T-cell (primary cell): ENCODE data around the gene TMEM61. TPM values are rescaled to one million over a fixed set of nuclear protein-coding genes. Genes with fewer than 3 reads are reported as not detected.
A peak's percentile ranks its signal among the peaks of the same experiment; 100 is the strongest.

ENCODE experiments used
- ATAC-seq, 4 experiments: fragments of 200-7000 bp in 3 of 4; fragments of 150-1000 bp in 1 of 4; cut with Tn5 transposase; replicated peaks in 1 of 4; 1 replicate in 3 of 4; 2 replicates in 1 of 4; pipeline ENCODE4 v1.10.0; 2021; ENCODE audit warnings: moderate library complexity in 3 of 4, mild to moderate bottlenecking in 2 of 4, moderate number of reproducible peaks in 1 of 4
- CTCF ChIA-PET, 2 donors: fragments of 300-600 bp; sonication (Branson Sonifier 250); formaldehyde crosslinking; loops; one replicate each; lab custom pipeline; 2022; ENCODE audit warnings: antibody characterized with exemption in 2 of 2; lab: Charles Lee
- POLR2A ChIA-PET, 2 donors: fragments of 300-600 bp; sonication (Branson Sonifier 250); formaldehyde crosslinking; loops; one replicate each; lab custom pipeline; 2022; ENCODE audit warnings: antibody characterized with exemption in 2 of 2; lab: Charles Lee
- DNase-seq, 35 experiments: peaks; one replicate each; pipeline versions ENCODE4 v3.0.0 to v3.0.0-alpha.2; 2013 to 2023
- H3K27ac ChIP-seq: one replicate; pipeline ENCODE4 v1.5.1; 2013; ENCODE audit warnings: low read length
- H3K27me3 ChIP-seq, 2 experiments: replicated peaks in 1 of 2; 1 replicate in 1 of 2; 2 replicates in 1 of 2; pipeline versions ENCODE4 v1.6.1 to v1.7.0; 2013; ENCODE audit warnings: low read length in 1 of 2, mixed read lengths in 1 of 2; ENCODE audit not compliant: control insufficient read depth in 2 of 2, insufficient read depth in 2 of 2; ENCODE audit errors: extremely low read depth in 1 of 2
- H3K36me3 ChIP-seq, 2 donors: 1 replicate in 1 of 2; 2 replicates in 1 of 2; pipeline versions ENCODE4 v1.6.1 to v1.7.0; 2013; ENCODE audit warnings: low read length in 1 of 2; ENCODE audit not compliant: control insufficient read depth in 2 of 2, insufficient read depth in 1 of 2; ENCODE audit errors: extremely low read depth in 1 of 2
- H3K4me1 ChIP-seq, 2 experiments: 1 replicate in 1 of 2; 2 replicates in 1 of 2; pipeline versions ENCODE4 v1.6.1 to v1.7.0; 2013; ENCODE audit warnings: low read length in 2 of 2, mixed read lengths in 1 of 2; ENCODE audit not compliant: insufficient read depth in 2 of 2, control insufficient read depth in 1 of 2; ENCODE audit errors: extremely low read depth in 1 of 2
- H3K4me3 ChIP-seq, 2 donors: 1 replicate in 1 of 2; 2 replicates in 1 of 2; pipeline versions ENCODE4 v1.5.1 to v1.7.0; 2013; ENCODE audit warnings: mild to moderate bottlenecking in 2 of 2, low read length in 1 of 2, moderate library complexity in 1 of 2; ENCODE audit not compliant: control insufficient read depth in 1 of 2; ENCODE audit errors: extremely low read depth in 1 of 2
- H3K9me3 ChIP-seq: 2 replicates; pipeline ENCODE4 v1.7.0; 2013
- H3K27ac Mint-ChIP-seq, 2 donors: one replicate each; pipeline ENCODE4 v1.8.0; 2020 to 2021; ENCODE audit warnings: mild to moderate bottlenecking in 2 of 2, mixed read lengths in 2 of 2
- H3K27me3 Mint-ChIP-seq, 2 donors: one replicate each; pipeline ENCODE4 v1.8.0; 2021 to 2022; ENCODE audit warnings: mixed read lengths in 2 of 2
- H3K36me3 Mint-ChIP-seq: one replicate; pipeline ENCODE4 v1.8.0; 2021; ENCODE audit warnings: mixed read lengths
- H3K4me1 Mint-ChIP-seq, 3 donors: one replicate each; pipeline ENCODE4 v1.8.0; 2020 to 2022; ENCODE audit warnings: mixed read lengths in 3 of 3, mild to moderate bottlenecking in 1 of 3
- H3K4me3 Mint-ChIP-seq, 3 donors: one replicate each; pipeline ENCODE4 v1.8.0; 2020 to 2022; ENCODE audit warnings: mild to moderate bottlenecking in 3 of 3, mixed read lengths in 3 of 3, moderate library complexity in 3 of 3
- H3K9me3 Mint-ChIP-seq, 3 donors: one replicate each; pipeline ENCODE4 v1.8.0; 2020 to 2022; ENCODE audit warnings: mixed read lengths in 3 of 3
- WGBS: methylation state at CpG from one replicate; pipeline ENCODE4 v1.1.5; 2013; ENCODE audit warnings: missing lambda C conversion rate; ENCODE audit not compliant: insufficient coverage; 5-methylcytosine and 5-hydroxymethylcytosine counted together
- total RNA-seq, 35 experiments: library from RNA in 6 of 35; stranded (reverse) in 6 of 35; fragments of 120-200 nt in 1 of 35; gene quantifications; one replicate each; pipeline versions ENCODE4 v1.2.1 to v1.2.4 and lab custom pipeline; 2013 to 2026

Gene TMEM61
- total RNA-seq, 5 donors from 2014 or later (not counting 1 experiment from before 2014, with no cell fraction given), result not detected

DNA sequence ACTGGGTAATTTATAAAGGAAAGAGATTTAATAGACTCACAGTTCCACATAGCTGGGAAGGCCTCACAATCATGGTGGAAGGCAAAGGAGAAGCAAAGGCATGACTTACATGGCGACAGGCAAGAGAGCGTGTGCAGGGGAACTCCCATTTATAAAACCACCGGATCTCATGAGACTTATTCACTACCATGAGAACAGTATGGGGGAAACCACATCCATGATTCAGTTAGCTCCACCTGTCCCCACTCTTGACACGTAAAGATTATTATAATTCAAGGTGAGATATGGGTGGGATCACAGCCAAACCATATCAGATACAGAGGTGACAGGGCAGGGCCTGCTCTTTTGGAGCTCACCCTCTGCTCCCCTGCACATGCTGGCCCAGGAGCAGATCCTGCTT lies 31.4 kb upstream of the TMEM61 start:
- no peak overlapping the region for H3K27ac Mint-ChIP-seq
- Histone ChIP-seq H3K27ac (no peak overlapping the region), H3K4me3 (no peak overlapping the region), H3K4me1 (peaks cover 0 to 12% of the 10 kb centered on the region in 2 experiments), H3K36me3 (no peaks in the 10 kb centered on the region), H3K27me3 (peaks cover 0 to 11% of the 10 kb centered on the region in 2 experiments), H3K9me3 (no peaks in the 10 kb centered on the region)
- H3K36me3 Mint-ChIP-seq, result no peaks in the 10 kb centered on the region
- ChIA-PET POLR2A (no interaction called here), CTCF (interaction anchor here in 1 of 2 donors (1.0 to 2.0 kb wide), 3 partner anchors 10 to 73 kb away, joined by 3 to 7 read pairs (median 4); no protein-coding TSS in a partner anchor)
- DNase-seq (peak in 1 of 35 experiments; percentile 27), ATAC-seq (peak in 1 of 4 experiments; percentile 16)
- H3K27me3 Mint-ChIP-seq, result peaks cover 5 to 6% of the 10 kb centered on the region in 2 donors
- no peaks in the 10 kb centered on the region for H3K9me3 Mint-ChIP-seq
- WGBS, result 60% methylated on average over 1 of the region's 4 CpGs
- peaks cover 11 to 23% (median 18%) of the 10 kb centered on the region in 3 donors for H3K4me1 Mint-ChIP-seq
- no peak overlapping the region for H3K4me3 Mint-ChIP-seq

DNA sequence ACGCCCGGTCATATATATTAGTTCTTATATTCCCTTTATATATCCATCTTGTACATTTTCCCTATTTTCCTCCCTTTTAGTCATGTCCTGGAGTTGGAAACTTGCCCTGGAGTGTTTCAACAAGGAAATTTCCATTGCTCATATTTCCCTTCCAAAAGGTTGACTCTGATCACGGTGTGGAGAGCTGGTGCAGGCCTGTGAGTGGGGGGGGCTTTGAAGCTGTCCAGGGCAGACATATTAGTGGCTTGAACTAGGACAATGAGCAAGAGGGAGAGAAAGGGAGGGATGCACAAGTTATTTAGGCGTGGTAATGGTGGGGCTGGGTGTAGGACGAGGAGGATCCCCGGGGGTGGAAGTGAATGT lies 30.4 kb upstream of the TMEM61 start:
- ChIA-PET CTCF (interaction anchor here (0.5 to 2.0 kb wide), 5 partner anchors 10 to 420 kb away, joined by 3 to 8 read pairs (median 6); no protein-coding TSS in a partner anchor), POLR2A (no interaction called here)
- Histone ChIP-seq H3K9me3 (no peaks in the 10 kb centered on the region), H3K27ac (no peak overlapping the region), H3K4me3 (no peak overlapping the region), H3K27me3 (peaks cover 0 to 6% of the 10 kb centered on the region in 2 experiments), H3K4me1 (peaks cover 0 to 12% of the 10 kb centered on the region in 2 experiments), H3K36me3 (no peaks in the 10 kb centered on the region)
- Mint-ChIP-seq H3K4me1 (peaks cover 9 to 22% (median 15%) of the 10 kb centered on the region in 3 donors), H3K27ac (no peak overlapping the region), H3K9me3 (no peaks in the 10 kb centered on the region), H3K4me3 (peak overlapping the region in 1 of 3 donors; percentile 27), H3K36me3 (no peaks in the 10 kb centered on the region), H3K27me3 (peaks cover 7 to 9% of the 10 kb centered on the region in 2 donors)
- 76% methylated on average over 5 of the region's 6 CpGs for WGBS
- DNase-seq (no peak), ATAC-seq (no peak)

DNA sequence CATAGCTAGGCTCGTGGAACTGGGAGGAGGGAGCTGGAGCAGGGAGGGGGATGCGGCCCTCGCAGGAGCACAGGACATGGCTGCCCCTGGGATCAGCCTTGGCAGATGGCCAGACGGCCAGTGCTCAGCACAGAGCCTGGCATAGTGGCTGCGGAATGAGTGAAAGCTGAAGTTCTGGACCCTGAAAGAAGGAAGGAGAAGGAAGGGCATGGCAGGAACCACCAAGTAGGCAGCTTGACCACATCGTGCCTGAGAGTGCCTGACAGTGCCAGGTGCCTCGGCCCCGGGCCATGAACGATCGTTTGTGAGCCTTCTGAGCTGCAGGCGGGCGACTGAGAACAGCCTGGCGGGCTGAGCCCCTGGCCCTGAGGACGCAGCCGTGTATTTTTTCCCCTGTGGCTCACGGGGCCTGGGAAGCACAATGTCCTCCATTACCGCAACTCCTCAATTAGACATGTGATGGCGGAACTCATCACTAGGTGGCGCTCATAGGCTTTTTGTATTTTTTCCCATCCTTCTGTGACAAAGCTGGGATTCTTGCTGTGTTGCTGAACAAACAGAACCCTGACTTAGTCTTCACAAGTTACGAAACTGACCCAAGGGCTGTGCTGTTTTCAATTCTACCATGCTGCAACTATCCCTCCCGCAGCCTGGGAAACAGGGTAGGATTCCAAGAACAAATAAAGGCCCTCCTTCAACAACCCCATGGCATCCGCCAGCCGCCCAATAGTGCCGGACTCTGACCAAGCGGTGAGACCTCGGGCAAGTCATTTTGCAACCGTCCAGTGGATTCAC lies 29.9 kb upstream of the TMEM61 start:
- ChIA-PET POLR2A (no interaction called here), CTCF (interaction anchor here (0.5 to 2.0 kb wide), 6 partner anchors 10 to 420 kb away, joined by 3 to 8 read pairs (median 5); no protein-coding TSS in a partner anchor)
- H3K4me3 ChIP-seq, result peak overlapping the region in 1 of 2 donors; percentile 17
- Mint-ChIP-seq H3K27me3 (peaks cover 9 to 10% of the 10 kb centered on the region in 2 donors), H3K4me3 (peak overlapping the region in 1 of 3 donors; percentile 27), H3K36me3 (no peaks in the 10 kb centered on the region), H3K27ac (no peak overlapping the region), H3K9me3 (no peaks in the 10 kb centered on the region), H3K4me1 (peaks cover 7 to 17% (median 9%) of the 10 kb centered on the region in 3 donors)
- H3K4me1 ChIP-seq, result peaks cover 0 to 7% of the 10 kb centered on the region in 2 experiments
- H3K36me3 ChIP-seq, result no peaks in the 10 kb centered on the region
- peak in 2 of 4 experiments; percentile 20 to 50 for ATAC-seq
- no peaks in the 10 kb centered on the region for H3K9me3 ChIP-seq
- WGBS, result 49% methylated on average over 26 of the region's 27 CpGs
- DNase-seq, result peak in 22 of 35 experiments; percentile 3 to 70 (median 28)
- H3K27me3 ChIP-seq, result peaks cover 0 to 6% of the 10 kb centered on the region in 2 experiments
- no peak overlapping the region for H3K27ac ChIP-seq

DNA sequence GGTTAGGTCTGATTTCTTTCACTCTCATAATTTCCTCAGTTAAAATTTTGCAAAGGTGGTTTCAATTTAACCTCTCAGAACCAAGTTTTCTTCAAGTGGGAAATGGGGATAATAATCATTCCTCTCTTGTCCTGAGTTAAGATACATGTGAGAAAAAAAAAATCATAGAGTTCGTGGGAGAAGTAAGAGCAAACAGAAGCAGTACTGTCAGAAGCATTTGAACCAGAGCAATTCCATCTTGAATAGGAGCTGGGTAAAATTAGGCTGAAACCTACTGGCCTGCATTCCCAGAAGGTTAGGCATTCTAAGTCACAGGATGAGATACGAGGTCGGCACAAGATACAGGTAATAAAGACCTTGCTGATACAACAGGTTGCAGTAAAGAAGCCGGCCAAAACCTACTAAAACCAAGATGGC lies 28.6 kb upstream of the TMEM61 start:
- Mint-ChIP-seq H3K4me1 (peaks cover 7 to 15% (median 9%) of the 10 kb centered on the region in 3 donors), H3K27ac (no peak overlapping the region), H3K27me3 (peaks cover 10% of the 10 kb centered on the region in 2 donors), H3K4me3 (no peak overlapping the region), H3K9me3 (no peaks in the 10 kb centered on the region), H3K36me3 (no peaks in the 10 kb centered on the region)
- WGBS, result 89% methylated on average over 3 of the region's 4 CpGs
- Histone ChIP-seq H3K36me3 (no peaks in the 10 kb centered on the region), H3K27me3 (peaks cover 0 to 6% of the 10 kb centered on the region in 2 experiments), H3K9me3 (no peaks in the 10 kb centered on the region), H3K4me3 (no peak overlapping the region), H3K4me1 (peaks cover 0 to 5% of the 10 kb centered on the region in 2 experiments), H3K27ac (no peak overlapping the region)
- no peak for ATAC-seq
- no peak for DNase-seq
- ChIA-PET CTCF (interaction anchor here (0.6 to 1.0 kb wide), 3 partner anchors 33 to 1930 kb away, joined by 3 to 5 read pairs (median 3); no protein-coding TSS in a partner anchor), POLR2A (no interaction called here)

DNA sequence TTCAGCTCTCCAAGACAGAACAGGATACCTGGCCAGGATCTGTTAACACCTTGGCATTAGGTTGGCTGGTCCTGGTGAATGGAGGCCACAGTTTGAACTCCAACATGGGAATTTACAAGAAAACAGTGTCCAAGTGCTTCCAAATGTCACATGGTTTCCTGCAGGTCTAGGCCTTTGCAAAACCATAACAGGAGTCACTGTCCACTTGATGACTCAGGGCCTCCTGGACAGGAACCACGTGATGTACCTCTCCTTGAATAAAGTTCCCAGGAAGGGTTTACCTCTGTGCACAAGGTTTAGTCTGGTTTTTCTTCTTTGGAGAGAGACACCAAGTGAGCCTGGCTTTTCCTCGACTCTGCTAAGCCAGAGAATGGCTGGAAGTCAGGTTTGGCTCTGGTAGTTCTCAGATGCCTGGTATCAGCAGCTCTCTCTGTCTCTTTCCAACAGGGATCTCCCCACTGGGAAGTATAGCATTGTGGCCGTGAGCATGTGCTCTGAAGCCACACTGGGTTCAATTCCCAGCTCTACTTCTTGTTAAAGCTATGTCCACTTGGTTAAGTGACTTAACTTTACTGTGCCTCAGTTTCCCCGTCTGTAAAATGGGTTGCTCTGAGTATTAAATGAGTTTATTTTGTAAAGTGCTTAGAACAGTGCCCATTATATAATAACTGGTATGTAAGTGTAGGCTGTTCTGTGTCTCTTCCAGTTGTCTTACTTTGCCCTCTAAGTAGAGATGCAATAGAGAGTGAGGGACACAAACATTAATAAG lies 27.3 kb upstream of the TMEM61 start:
- Histone ChIP-seq H3K27ac (no peak overlapping the region), H3K4me3 (no peak overlapping the region), H3K9me3 (no peaks in the 10 kb centered on the region), H3K4me1 (peaks cover 0 to 5% of the 10 kb centered on the region in 2 experiments), H3K36me3 (no peaks in the 10 kb centered on the region), H3K27me3 (peaks cover 0 to 6% of the 10 kb centered on the region in 2 experiments)
- no peak for ATAC-seq
- ChIA-PET CTCF (interaction anchor here in 1 of 2 donors (0.6 kb wide), 1 partner anchor 43 kb away, joined by 3 read pairs; no protein-coding TSS in a partner anchor), POLR2A (no interaction called here)
- H3K27ac Mint-ChIP-seq, result no peak overlapping the region
- no peak for DNase-seq
- H3K4me1 Mint-ChIP-seq, result peaks cover 7 to 15% (median 9%) of the 10 kb centered on the region in 3 donors
- peaks cover 10 to 15% of the 10 kb centered on the region in 2 donors for H3K27me3 Mint-ChIP-seq
- peaks cover 4 to 9% (median 8%) of the 10 kb centered on the region in 3 donors for H3K9me3 Mint-ChIP-seq
- H3K36me3 Mint-ChIP-seq, result no peaks in the 10 kb centered on the region
- 80% methylated on average over 1 of the region's 4 CpGs for WGBS
- no peak overlapping the region for H3K4me3 Mint-ChIP-seq

DNA sequence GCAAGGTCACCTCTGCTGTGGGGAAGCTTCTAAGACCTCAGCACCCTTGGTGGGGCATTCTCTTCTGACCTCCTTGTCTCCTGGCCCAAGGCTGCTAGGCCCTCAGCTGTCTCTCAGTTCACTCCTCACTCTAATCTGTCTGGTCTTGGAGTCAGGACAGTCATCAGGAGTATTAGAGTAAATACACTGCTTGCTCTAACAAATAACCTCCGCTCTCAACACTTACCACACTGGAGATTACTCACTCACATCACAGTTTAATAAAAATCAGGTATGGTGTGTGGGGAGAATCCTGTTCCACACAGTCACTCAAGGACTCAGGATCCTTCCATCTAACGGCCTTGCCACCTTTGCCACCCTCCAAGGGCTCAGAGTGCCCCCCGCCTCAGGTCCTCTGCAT lies 26.6 kb upstream of the TMEM61 start:
- H3K27me3 ChIP-seq, result peaks cover 0 to 6% of the 10 kb centered on the region in 2 experiments

More for the DNA sequence above, 26.6 kb upstream of the TMEM61 start:
- Mint-ChIP-seq H3K27ac (no peak overlapping the region), H3K27me3 (peaks cover 14 to 16% of the 10 kb centered on the region in 2 donors), H3K36me3 (no peaks in the 10 kb centered on the region), H3K9me3 (peaks cover 5 to 17% (median 12%) of the 10 kb centered on the region in 3 donors), H3K4me1 (peaks cover 7 to 14% (median 9%) of the 10 kb centered on the region in 3 donors), H3K4me3 (no peak overlapping the region)
- Histone ChIP-seq H3K27ac (no peak overlapping the region), H3K36me3 (no peaks in the 10 kb centered on the region), H3K4me3 (no peak overlapping the region), H3K4me1 (peaks cover 0 to 5% of the 10 kb centered on the region in 2 experiments), H3K9me3 (no peaks in the 10 kb centered on the region)
- ATAC-seq (no peak), DNase-seq (no peak)
- no CpG with 5 or more reads among the region's 3 CpGs for WGBS
- ChIA-PET POLR2A (no interaction called here), CTCF (no interaction called here)
